ENCODE measurements around the gene SALL1.

The SALL1 gene

GRCh38 chr16:51133688-51134087, 17.4 kb downstream of the SALL1 start:
- H3K4me3 ChIP-seq (ENCODE audit: low read depth, low read length): no peak overlapping the region
- TF ChIP-seq CTCF (IDR thresholded peaks at IDR 0.05; ENCODE audit: low read depth, low read length): no peak

DNA sequence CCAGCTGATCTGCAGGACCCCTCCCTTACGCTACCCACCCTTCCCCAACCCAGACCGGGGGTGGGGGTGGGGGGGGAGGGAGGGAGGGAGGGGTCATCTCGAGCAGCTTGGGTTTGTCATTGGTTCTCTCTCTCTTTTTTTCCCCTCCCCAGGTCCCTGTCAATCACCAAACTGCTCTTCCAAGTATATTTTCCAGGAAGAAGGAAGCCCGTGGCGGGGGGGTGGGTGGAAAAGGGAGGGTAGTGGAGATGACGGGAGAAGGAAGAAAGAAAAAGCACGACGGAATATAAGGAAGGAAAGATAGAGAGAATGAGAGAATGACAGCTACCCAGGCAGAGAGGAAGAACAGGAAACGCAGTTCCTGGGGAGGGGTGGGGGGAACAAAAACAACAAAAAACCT, 17.9 kb downstream of the SALL1 start:
- H3K4me3 ChIP-seq (ENCODE audit: low read depth, low read length): no peak overlapping the region
- TF ChIP-seq CTCF (IDR thresholded peaks at IDR 0.05; ENCODE audit: low read depth, low read length): no peak

- TF ChIP-seq CTCF (IDR thresholded peaks at IDR 0.05; ENCODE audit: low read depth, low read length): no peak
- no peak overlapping the region for H3K4me3 ChIP-seq (ENCODE audit: low read depth, low read length)
Measured at GRCh38 chr16:51132490-51133115, 18.5 kb downstream of the SALL1 start.

- no peak overlapping the region for H3K4me3 ChIP-seq (ENCODE audit: low read depth, low read length)
- no peak for TF ChIP-seq CTCF (IDR thresholded peaks at IDR 0.05; ENCODE audit: low read depth, low read length)
Measured at GRCh38 chr16:51131619-51132018, 19.5 kb downstream of the SALL1 start.

GRCh38 chr16:51129105-51129504, 22.0 kb downstream of the SALL1 start:
- no peak for TF ChIP-seq CTCF (IDR thresholded peaks at IDR 0.05; ENCODE audit: low read depth, low read length)

DNA sequence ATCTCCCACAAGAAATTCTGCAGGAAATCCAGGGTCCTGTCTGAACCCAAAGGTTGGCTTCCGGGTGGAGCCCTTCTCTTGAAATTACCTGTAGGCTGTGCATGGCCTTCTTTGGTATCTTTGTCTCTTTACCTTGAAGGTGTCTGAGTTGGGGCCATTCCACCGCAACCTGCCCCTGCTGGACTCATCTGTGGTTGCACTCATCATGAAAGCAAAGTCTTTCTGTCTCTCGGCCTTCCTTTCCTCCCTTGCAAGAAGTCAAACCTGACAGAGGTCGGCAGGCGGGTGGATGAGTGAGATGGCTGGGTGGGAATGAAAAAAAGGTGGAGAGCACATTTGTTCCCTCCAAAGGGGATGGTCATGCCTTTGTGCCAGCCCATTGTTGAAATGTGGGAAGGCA, 25.1 kb downstream of the SALL1 start:
- no peak overlapping the region for H3K4me3 ChIP-seq (ENCODE audit: low read depth, low read length)
- TF ChIP-seq CTCF (IDR thresholded peaks at IDR 0.05; ENCODE audit: low read depth, low read length): no peak

More at GRCh38 chr16:51129105-51129504, 22.0 kb downstream of the SALL1 start:
- H3K4me3 ChIP-seq (ENCODE audit: low read depth, low read length): no peak overlapping the region

GRCh38 chr16:51124896-51125295, 26.2 kb downstream of the SALL1 start:
- TF ChIP-seq CTCF (IDR thresholded peaks at IDR 0.05; ENCODE audit: low read depth, low read length): no peak
- H3K4me3 ChIP-seq (ENCODE audit: low read depth, low read length): no peak overlapping the region
